Measurements from ENCODE around the gene TIRAP.
"Not testable (repeated sequence)": the region's sequence is repeated elsewhere in the genome, so short reads cannot be mapped to it uniquely, and the experiment has no call there.

Gene TIRAP

DNA sequence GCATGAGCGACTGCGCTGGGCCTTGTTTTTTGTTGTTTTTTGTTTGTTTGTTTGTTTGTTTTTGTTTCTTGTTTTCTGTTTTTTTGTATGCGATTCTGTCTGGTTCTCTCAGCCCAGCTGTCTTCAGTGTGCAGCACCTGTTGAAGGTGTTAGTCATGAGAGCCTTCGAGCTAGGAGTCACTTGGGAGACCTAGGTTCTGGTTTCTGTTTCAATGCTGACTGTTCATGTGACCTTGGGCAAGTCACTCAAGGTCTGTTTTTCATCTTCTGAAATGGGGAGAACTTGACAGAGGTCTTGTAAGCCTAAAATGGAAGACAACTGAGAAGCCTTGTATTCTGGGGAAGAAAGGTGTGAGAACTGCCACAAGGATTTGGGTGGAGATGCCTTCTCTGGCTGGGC, 22.8 kb downstream of the TIRAP start:
- TF ChIP-seq, protein P1, sequence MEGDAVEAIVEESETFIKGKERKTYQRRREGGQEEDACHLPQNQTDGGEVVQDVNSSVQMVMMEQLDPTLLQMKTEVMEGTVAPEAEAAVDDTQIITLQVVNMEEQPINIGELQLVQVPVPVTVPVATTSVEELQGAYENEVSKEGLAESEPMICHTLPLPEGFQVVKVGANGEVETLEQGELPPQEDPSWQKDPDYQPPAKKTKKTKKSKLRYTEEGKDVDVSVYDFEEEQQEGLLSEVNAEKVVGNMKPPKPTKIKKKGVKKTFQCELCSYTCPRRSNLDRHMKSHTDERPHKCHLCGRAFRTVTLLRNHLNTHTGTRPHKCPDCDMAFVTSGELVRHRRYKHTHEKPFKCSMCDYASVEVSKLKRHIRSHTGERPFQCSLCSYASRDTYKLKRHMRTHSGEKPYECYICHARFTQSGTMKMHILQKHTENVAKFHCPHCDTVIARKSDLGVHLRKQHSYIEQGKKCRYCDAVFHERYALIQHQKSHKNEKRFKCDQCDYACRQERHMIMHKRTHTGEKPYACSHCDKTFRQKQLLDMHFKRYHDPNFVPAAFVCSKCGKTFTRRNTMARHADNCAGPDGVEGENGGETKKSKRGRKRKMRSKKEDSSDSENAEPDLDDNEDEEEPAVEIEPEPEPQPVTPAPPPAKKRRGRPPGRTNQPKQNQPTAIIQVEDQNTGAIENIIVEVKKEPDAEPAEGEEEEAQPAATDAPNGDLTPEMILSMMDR (IDR thresholded peaks at IDR 0.05) = no peak
- Histone ChIP-seq H3K4me3 (ENCODE audit: low read depth, low read length) (no peak overlapping the region), H3K36me3 (ENCODE audit: control insufficient read depth, insufficient read depth, low read length) (no peaks in the 10 kb centered on the region), H3K27ac (no peak overlapping the region), H2AFZ (no peak overlapping the region), H3K9ac (no peak overlapping the region), H3K79me2 (no peaks in the 10 kb centered on the region), H3K27me3 (ENCODE audit: control insufficient read depth, insufficient read depth, low read length) (no peaks in the 10 kb centered on the region), H3K9me3 (ENCODE audit: control insufficient read depth, low read length) (no peaks in the 10 kb centered on the region), H3K4me2 (ENCODE audit: low read length) (no peak overlapping the region), H3K4me1 (peaks cover 3% of the 10 kb centered on the region)

- H3K9ac ChIP-seq = no peak overlapping the region
- H3K36me3 ChIP-seq (ENCODE audit: control insufficient read depth, insufficient read depth, low read length) = no peaks in the 10 kb centered on the region
- H3K4me3 ChIP-seq (ENCODE audit: low read depth, low read length) = no peak overlapping the region
- no peak overlapping the region for H3K27ac ChIP-seq
- peaks cover 3% of the 10 kb centered on the region for H3K4me1 ChIP-seq
- H3K27me3 ChIP-seq (ENCODE audit: control insufficient read depth, insufficient read depth, low read length) = no peaks in the 10 kb centered on the region
- TF ChIP-seq, protein P1 (IDR thresholded peaks at IDR 0.05) = no peak
- no peaks in the 10 kb centered on the region for H3K9me3 ChIP-seq (ENCODE audit: control insufficient read depth, low read length)
- H3K79me2 ChIP-seq = no peaks in the 10 kb centered on the region
- no peak overlapping the region for H3K4me2 ChIP-seq (ENCODE audit: low read length)
- H2AFZ ChIP-seq = no peak overlapping the region
Measured at GRCh38 chr11:126307706-126308105, 24.8 kb downstream of the TIRAP start.

GRCh38 chr11:126308271-126308671, 25.4 kb downstream of the TIRAP start:
- Histone ChIP-seq H3K9ac (no peak overlapping the region), H3K4me3 (ENCODE audit: low read depth, low read length) (no peak overlapping the region), H3K36me3 (ENCODE audit: control insufficient read depth, insufficient read depth, low read length) (no peaks in the 10 kb centered on the region), H3K79me2 (no peaks in the 10 kb centered on the region), H2AFZ (no peak overlapping the region), H3K9me3 (ENCODE audit: control insufficient read depth, low read length) (no peaks in the 10 kb centered on the region), H3K4me1 (peaks cover 3% of the 10 kb centered on the region), H3K27me3 (ENCODE audit: control insufficient read depth, insufficient read depth, low read length) (no peaks in the 10 kb centered on the region), H3K27ac (no peak overlapping the region), H3K4me2 (ENCODE audit: low read length) (no peak overlapping the region)
- TF ChIP-seq, protein P1 (IDR thresholded peaks at IDR 0.05) = no peak

DNA sequence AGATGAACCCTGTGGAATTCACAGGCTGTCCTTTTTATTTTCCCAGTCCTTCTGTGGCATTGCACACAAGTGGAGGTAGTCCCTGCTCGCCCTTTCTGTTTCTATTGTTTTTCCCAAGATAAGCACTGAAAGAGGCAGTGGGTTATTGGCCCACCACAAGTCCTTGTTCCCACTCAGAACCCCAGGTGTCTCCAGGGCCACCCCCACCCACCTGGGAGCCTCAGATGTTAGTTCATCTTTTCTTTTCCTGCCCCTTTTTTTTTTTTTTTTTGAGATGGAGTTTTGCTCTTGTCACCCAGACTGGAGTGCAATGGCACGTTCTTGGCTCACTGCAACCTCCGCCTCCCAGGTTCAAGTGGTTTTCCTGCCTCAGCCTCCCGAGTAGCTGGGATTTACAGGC, 25.9 kb downstream of the TIRAP start:
- H2AFZ ChIP-seq; H3K27ac ChIP-seq; H3K9ac ChIP-seq; H3K36me3 ChIP-seq (ENCODE audit: control insufficient read depth, insufficient read depth, low read length); H3K9me3 ChIP-seq (ENCODE audit: control insufficient read depth, low read length); H3K4me1 ChIP-seq; H3K79me2 ChIP-seq; H3K4me2 ChIP-seq (ENCODE audit: low read length); H3K27me3 ChIP-seq (ENCODE audit: control insufficient read depth, insufficient read depth, low read length); H3K4me3 ChIP-seq (ENCODE audit: low read depth, low read length): not testable (repeated sequence)

DNA sequence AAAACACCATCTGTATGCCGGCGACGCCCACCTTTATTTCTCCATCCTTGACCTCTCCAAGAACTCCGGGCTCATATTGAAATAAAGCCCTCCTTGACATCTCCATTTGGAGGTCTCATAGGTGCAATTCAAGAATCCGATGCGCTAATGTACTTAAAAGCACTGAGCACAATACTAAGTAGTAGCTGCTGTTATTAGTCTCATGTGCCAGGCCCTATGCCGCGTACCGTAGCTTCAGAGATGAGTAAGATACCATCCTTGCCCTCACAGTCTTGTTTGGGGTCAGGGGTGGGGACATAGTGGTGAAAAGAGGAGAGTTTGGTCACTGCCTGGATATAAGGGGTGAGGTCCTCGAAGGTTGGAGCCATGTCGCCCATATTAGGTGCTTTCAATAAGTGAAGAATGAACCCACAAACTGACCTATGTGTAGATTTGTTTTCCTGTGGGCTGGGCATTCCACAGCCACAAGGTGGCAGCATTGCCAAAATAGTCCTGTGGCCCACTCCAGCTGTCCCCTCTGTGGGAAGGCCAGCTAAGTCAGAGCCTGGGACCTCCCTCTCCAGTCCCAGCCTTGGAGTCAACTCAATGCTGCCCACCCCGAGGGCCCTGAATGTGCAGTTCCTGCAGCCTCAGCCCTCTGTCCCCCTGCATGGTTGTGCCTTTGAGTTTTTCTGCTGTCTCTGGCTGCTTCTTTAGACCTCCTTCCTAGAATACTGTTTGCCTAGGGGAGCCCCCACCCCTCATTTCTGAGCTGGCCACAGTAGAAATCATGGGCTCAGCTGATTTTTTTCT, 27.5 kb downstream of the TIRAP start:
- H3K79me2 ChIP-seq = no peaks in the 10 kb centered on the region
- H3K27me3 ChIP-seq (ENCODE audit: control insufficient read depth, insufficient read depth, low read length) = no peaks in the 10 kb centered on the region
- H3K9me3 ChIP-seq (ENCODE audit: control insufficient read depth, low read length) = no peaks in the 10 kb centered on the region
- H2AFZ ChIP-seq = no peak overlapping the region
- TF ChIP-seq, protein P1 (IDR thresholded peaks at IDR 0.05) = peak; percentile 60
- H3K36me3 ChIP-seq (ENCODE audit: control insufficient read depth, insufficient read depth, low read length) = no peaks in the 10 kb centered on the region
- H3K9ac ChIP-seq = no peak overlapping the region
- H3K4me2 ChIP-seq (ENCODE audit: low read length) = no peak overlapping the region
- no peaks in the 10 kb centered on the region for H3K4me1 ChIP-seq
- no peak overlapping the region for H3K4me3 ChIP-seq (ENCODE audit: low read depth, low read length)
- H3K27ac ChIP-seq = no peak overlapping the region
